NB4 (cell line): Measurements from ENCODE around the gene SMCR8.

ENCODE experiments used
- MYC ChIP-seq: IDR thresholded peaks from 2 replicates; pipeline ENCODE4 v1.6.1; 2011; ENCODE audit warnings: low read depth, low read length
- POLR2A ChIP-seq: IDR thresholded peaks from 2 replicates; pipeline ENCODE4 v1.6.1; 2011; ENCODE audit warnings: mild to moderate bottlenecking; ENCODE audit not compliant: insufficient read length; ENCODE audit errors: extremely low read depth
- TF ChIP-seq, protein P1 (sequence below): IDR thresholded peaks from one replicate; pipeline ENCODE4 v1.5.1; 2012; ENCODE audit warnings: low read depth, low read length
- TF ChIP-seq, protein P2 (sequence below): IDR thresholded peaks from 2 replicates; pipeline ENCODE4 v1.6.1; 2011; ENCODE audit warnings: low read depth, low read length

DNA sequence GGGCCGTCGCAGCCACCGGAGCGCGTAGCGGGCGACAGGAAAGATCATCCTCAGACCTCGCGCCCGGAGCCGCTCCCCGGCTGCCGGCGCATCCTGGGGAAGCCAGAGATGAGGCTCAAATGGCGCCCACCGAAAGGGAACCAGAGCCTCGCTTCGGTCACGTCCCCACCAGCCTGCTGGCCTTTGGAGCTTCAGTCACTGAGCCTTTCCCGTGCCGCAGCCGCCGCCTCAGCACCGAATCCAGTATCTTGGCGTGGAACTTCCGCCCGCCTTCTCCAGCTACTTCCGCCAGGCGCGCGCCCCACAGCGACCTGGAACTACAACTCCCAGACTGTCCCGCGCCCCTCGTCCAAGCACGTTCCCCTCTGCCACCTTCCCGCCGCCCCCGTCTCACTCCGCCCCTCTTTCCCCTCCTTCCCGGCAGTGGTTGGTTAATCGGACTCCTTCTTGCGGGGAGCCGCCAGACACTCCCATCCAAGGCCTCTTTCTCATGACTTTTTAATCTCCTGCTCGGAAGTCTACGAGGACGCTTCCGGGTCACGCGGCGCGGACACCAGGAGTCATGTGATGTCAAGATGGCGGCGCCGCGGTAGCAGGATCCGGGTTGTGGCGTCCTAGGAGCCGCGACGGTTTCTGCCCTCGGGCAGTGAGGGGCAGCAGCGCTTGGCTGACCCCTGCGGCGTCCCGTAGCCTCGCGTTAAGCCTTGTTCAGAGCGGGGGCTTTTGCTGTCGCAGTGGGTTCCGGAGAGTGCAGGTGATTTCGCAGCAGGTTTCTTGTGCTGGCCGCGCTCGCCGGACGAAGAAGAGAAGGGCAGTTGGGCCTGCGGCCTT is at the start of gene SMCR8, which contains the start of gene TOP3A:
- TF ChIP-seq, protein P1, sequence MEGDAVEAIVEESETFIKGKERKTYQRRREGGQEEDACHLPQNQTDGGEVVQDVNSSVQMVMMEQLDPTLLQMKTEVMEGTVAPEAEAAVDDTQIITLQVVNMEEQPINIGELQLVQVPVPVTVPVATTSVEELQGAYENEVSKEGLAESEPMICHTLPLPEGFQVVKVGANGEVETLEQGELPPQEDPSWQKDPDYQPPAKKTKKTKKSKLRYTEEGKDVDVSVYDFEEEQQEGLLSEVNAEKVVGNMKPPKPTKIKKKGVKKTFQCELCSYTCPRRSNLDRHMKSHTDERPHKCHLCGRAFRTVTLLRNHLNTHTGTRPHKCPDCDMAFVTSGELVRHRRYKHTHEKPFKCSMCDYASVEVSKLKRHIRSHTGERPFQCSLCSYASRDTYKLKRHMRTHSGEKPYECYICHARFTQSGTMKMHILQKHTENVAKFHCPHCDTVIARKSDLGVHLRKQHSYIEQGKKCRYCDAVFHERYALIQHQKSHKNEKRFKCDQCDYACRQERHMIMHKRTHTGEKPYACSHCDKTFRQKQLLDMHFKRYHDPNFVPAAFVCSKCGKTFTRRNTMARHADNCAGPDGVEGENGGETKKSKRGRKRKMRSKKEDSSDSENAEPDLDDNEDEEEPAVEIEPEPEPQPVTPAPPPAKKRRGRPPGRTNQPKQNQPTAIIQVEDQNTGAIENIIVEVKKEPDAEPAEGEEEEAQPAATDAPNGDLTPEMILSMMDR, result no peak
- TF ChIP-seq, protein P2, sequence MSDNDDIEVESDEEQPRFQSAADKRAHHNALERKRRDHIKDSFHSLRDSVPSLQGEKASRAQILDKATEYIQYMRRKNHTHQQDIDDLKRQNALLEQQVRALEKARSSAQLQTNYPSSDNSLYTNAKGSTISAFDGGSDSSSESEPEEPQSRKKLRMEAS, result peak; percentile 90
- TF ChIP-seq POLR2A, result peak; percentile 62
- peak; percentile 84 for TF ChIP-seq MYC
